ENCODE results near the gene ASB5. TPM values are rescaled to one million over a fixed set of nuclear protein-coding genes. Genes with fewer than 3 reads are reported as not detected.

The ASB5 gene
- total and polyA plus RNA-seq, 4 donors, result 0.08 to 0.40 (median 0.31) TPM; not detected in 1

DNA sequence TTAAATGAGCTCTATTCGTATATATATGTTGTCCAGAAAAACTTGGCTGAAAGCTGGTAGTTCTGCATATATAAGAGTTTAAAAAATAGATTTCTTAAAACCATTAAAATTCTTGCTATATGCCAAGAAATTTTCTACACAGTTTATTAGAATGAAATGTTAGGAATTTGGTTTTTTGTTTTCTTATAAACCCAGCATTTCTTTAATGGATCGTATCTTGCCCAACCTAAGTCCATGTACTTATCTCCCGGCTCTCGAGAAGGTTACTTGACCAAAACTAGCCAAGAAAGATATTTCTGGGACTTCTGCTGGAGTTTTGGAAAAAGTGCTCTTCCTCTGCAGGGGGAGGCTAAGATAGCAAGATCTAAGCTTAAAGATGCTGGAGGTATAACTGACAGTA is 4.7 kb upstream of the ASB5 start:
- Histone ChIP-seq H3K9ac (ENCODE audit: insufficient read depth in 1 of 2, low read length in 2 of 2) (no peak overlapping the region), H3K36me3 (ENCODE audit: control insufficient read depth in 4 of 4, insufficient read depth in 4 of 4, low read length in 4 of 4) (no peaks in the 10 kb centered on the region), H3K27me3 (ENCODE audit: control insufficient read depth in 3 of 3, insufficient read depth in 3 of 3, low read length in 2 of 3) (no peaks in the 10 kb centered on the region), H3K4me3 (no peak overlapping the region), H3K4me1 (ENCODE audit: control insufficient read depth in 5 of 5, insufficient read depth in 5 of 5, low read length in 5 of 5) (no peaks in the 10 kb centered on the region), H3K9me3 (ENCODE audit: control insufficient read depth in 4 of 4, insufficient read depth in 3 of 4, low read length in 3 of 4) (no peaks in the 10 kb centered on the region), H3K27ac (ENCODE audit: low read depth in 1 of 2, low read length in 1 of 2) (peak overlapping the region in 1 of 2 donors; percentile 12)
- TF ChIP-seq, protein P1, sequence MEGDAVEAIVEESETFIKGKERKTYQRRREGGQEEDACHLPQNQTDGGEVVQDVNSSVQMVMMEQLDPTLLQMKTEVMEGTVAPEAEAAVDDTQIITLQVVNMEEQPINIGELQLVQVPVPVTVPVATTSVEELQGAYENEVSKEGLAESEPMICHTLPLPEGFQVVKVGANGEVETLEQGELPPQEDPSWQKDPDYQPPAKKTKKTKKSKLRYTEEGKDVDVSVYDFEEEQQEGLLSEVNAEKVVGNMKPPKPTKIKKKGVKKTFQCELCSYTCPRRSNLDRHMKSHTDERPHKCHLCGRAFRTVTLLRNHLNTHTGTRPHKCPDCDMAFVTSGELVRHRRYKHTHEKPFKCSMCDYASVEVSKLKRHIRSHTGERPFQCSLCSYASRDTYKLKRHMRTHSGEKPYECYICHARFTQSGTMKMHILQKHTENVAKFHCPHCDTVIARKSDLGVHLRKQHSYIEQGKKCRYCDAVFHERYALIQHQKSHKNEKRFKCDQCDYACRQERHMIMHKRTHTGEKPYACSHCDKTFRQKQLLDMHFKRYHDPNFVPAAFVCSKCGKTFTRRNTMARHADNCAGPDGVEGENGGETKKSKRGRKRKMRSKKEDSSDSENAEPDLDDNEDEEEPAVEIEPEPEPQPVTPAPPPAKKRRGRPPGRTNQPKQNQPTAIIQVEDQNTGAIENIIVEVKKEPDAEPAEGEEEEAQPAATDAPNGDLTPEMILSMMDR (IDR thresholded peaks at IDR 0.05; ENCODE audit: control extremely low read depth, extremely low read depth), result no peak
- WGBS, 2 donors, result 79 to 83% methylated on average over 4 of the region's 4 CpGs
- ATAC-seq (ENCODE audit: insufficient read depth, low FRiP score), result no peak
- peak in 1 of 3 donors; percentile 28 for DNase-seq

- no peak for ATAC-seq (ENCODE audit: insufficient read depth, low FRiP score)
- H3K9me3 ChIP-seq (ENCODE audit: control insufficient read depth in 4 of 4, insufficient read depth in 3 of 4, low read length in 3 of 4), result no peaks in the 10 kb centered on the region
- TF ChIP-seq, protein P1 (IDR thresholded peaks at IDR 0.05; ENCODE audit: control extremely low read depth, extremely low read depth), result no peak
- no peaks in the 10 kb centered on the region for H3K36me3 ChIP-seq (ENCODE audit: control insufficient read depth in 4 of 4, insufficient read depth in 4 of 4, low read length in 4 of 4)
- H3K9ac ChIP-seq (ENCODE audit: insufficient read depth in 1 of 2, low read length in 2 of 2), result no peak overlapping the region
- no peak overlapping the region for H3K4me3 ChIP-seq
- no peak for DNase-seq
- H3K27me3 ChIP-seq (ENCODE audit: control insufficient read depth in 3 of 3, insufficient read depth in 3 of 3, low read length in 2 of 3), result no peaks in the 10 kb centered on the region
- H3K27ac ChIP-seq (ENCODE audit: low read depth in 1 of 2, low read length in 1 of 2), result no peak overlapping the region
- H3K4me1 ChIP-seq (ENCODE audit: control insufficient read depth in 5 of 5, insufficient read depth in 5 of 5, low read length in 5 of 5), result no peaks in the 10 kb centered on the region
- WGBS, 2 donors, result 66 to 69% methylated on average over 3 of the region's 3 CpGs
Measured at GRCh38 chr4:176272799-176273198, 3.8 kb upstream of the ASB5 start.

DNA sequence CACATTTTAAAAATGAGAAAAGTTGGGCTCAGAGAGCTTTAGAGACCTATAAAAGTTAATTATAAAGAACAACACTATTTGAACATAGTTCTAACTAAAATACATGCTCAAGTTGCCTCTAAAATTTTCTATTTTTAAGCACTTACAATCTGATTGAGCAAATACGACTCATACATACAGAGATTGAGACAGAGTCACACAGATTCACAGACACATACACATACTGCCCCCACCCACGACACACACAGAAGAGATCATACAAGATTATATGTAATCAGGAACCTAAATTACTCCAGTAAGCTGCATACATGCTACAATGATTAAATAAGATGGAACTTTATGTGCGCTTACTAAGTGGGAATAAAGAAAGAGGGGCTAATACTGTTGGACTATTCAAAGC is 2.7 kb upstream of the ASB5 start:
- Histone ChIP-seq H3K4me3 (no peak overlapping the region), H3K9me3 (ENCODE audit: control insufficient read depth in 4 of 4, insufficient read depth in 3 of 4, low read length in 3 of 4) (no peaks in the 10 kb centered on the region), H3K4me1 (ENCODE audit: control insufficient read depth in 5 of 5, insufficient read depth in 5 of 5, low read length in 5 of 5) (no peaks in the 10 kb centered on the region), H3K27me3 (ENCODE audit: control insufficient read depth in 3 of 3, insufficient read depth in 3 of 3, low read length in 2 of 3) (no peaks in the 10 kb centered on the region), H3K27ac (ENCODE audit: low read depth in 1 of 2, low read length in 1 of 2) (peak overlapping the region in 1 of 2 donors; percentile 21), H3K36me3 (ENCODE audit: control insufficient read depth in 4 of 4, insufficient read depth in 4 of 4, low read length in 4 of 4) (no peaks in the 10 kb centered on the region), H3K9ac (ENCODE audit: insufficient read depth in 1 of 2, low read length in 2 of 2) (no peak overlapping the region)
- WGBS, 2 donors, result 82 to 88% methylated on average over 3 of the region's 3 CpGs
- TF ChIP-seq, protein P1 (IDR thresholded peaks at IDR 0.05; ENCODE audit: control extremely low read depth, extremely low read depth), result no peak
- ATAC-seq (ENCODE audit: insufficient read depth, low FRiP score) (no peak), DNase-seq (no peak)

GRCh38 chr4:176270669-176271068 is 1.6 kb upstream of the ASB5 start:
- peak overlapping the region in 1 of 2 donors; percentile 51 for H3K27ac ChIP-seq (ENCODE audit: low read depth in 1 of 2, low read length in 1 of 2)
- no peak overlapping the region for H3K9ac ChIP-seq (ENCODE audit: insufficient read depth in 1 of 2, low read length in 2 of 2)

More at GRCh38 chr4:176270669-176271068, 1.6 kb upstream of the ASB5 start:
- H3K4me1 ChIP-seq (ENCODE audit: control insufficient read depth in 5 of 5, insufficient read depth in 5 of 5, low read length in 5 of 5), result no peaks in the 10 kb centered on the region
- H3K4me3 ChIP-seq, result no peak overlapping the region
- H3K36me3 ChIP-seq (ENCODE audit: control insufficient read depth in 4 of 4, insufficient read depth in 4 of 4, low read length in 4 of 4), result no peaks in the 10 kb centered on the region
- H3K27me3 ChIP-seq (ENCODE audit: control insufficient read depth in 3 of 3, insufficient read depth in 3 of 3, low read length in 2 of 3), result no peaks in the 10 kb centered on the region
- DNase-seq, result no peak
- H3K9me3 ChIP-seq (ENCODE audit: control insufficient read depth in 4 of 4, insufficient read depth in 3 of 4, low read length in 3 of 4), result no peaks in the 10 kb centered on the region
- TF ChIP-seq, protein P1 (IDR thresholded peaks at IDR 0.05; ENCODE audit: control extremely low read depth, extremely low read depth), result no peak
- no peak for ATAC-seq (ENCODE audit: insufficient read depth, low FRiP score)
- 72 to 76% methylated on average over 5 of the region's 5 CpGs for WGBS, 2 donors

Data from lung (tissue), 12 donors.